Glutamatergic neuron (in vitro differentiated cells): ENCODE measurements around the gene CLDND2. TPM values are rescaled to one million over a fixed set of nuclear protein-coding genes. Genes with fewer than 3 reads are reported as not detected.
A peak's percentile ranks its signal among the peaks of the same experiment; 100 is the strongest.
"Not testable (repeated sequence)": the region's sequence is repeated elsewhere in the genome, so short reads cannot be mapped to it uniquely, and the experiment has no call there.

Experiments used
- DNase-seq: peaks from one replicate; pipeline ENCODE4 v3.0.0; 2022
- H3K27ac Mint-ChIP-seq: one replicate; pipeline ENCODE4 v1.8.0; 2020; ENCODE audit warnings: mild to moderate bottlenecking, mixed read lengths, inconsistent platforms; ENCODE audit not compliant: unreplicated experiment
- H3K27me3 Mint-ChIP-seq: one replicate; pipeline ENCODE4 v1.8.0; 2020; ENCODE audit warnings: mild to moderate bottlenecking, moderate library complexity, mixed read lengths, inconsistent platforms; ENCODE audit not compliant: unreplicated experiment
- H3K36me3 Mint-ChIP-seq: one replicate; pipeline ENCODE4 v1.8.0; 2020; ENCODE audit warnings: mild to moderate bottlenecking, mixed read lengths, inconsistent platforms; ENCODE audit not compliant: unreplicated experiment
- H3K4me1 Mint-ChIP-seq: one replicate; pipeline ENCODE4 v1.8.0; 2020; ENCODE audit warnings: mild to moderate bottlenecking, low read depth, mixed read lengths, inconsistent platforms; ENCODE audit not compliant: unreplicated experiment
- H3K4me3 Mint-ChIP-seq: one replicate; pipeline ENCODE4 v1.8.0; 2020; ENCODE audit warnings: mild to moderate bottlenecking, mixed read lengths, inconsistent platforms; ENCODE audit not compliant: unreplicated experiment
- H3K9me3 Mint-ChIP-seq: one replicate; pipeline ENCODE4 v1.8.0; 2020; ENCODE audit warnings: mild to moderate bottlenecking, moderate library complexity, mixed read lengths, inconsistent platforms; ENCODE audit not compliant: unreplicated experiment
- long read RNA-seq: library from polyadenylated mRNA; unstranded; transcript quantifications from one replicate; pipeline ENCODE4 v2.0.0, GENCODE V29; 2020; ENCODE audit not compliant: unreplicated experiment
- total RNA-seq: library from RNA; stranded (reverse); fragmentation: NEBNext Ultra II Directional; extraction: Animal tissue kit (Norgen Biotek cat#: 25700); gene quantifications from one replicate; pipeline ENCODE4 v1.2.1, GENCODE V29; 2021; ENCODE audit not compliant: unreplicated experiment
- TF ChIP-seq, protein P1 (sequence below): fragments of 200-600 bp; sonication (generic); IDR thresholded peaks from one replicate; pipeline ENCODE4 v1.5.0; 2021; ENCODE audit not compliant: partially characterized antibody, unreplicated experiment

The CLDND2 gene
- not detected for total RNA-seq
- long read RNA-seq = 0 reads

DNA sequence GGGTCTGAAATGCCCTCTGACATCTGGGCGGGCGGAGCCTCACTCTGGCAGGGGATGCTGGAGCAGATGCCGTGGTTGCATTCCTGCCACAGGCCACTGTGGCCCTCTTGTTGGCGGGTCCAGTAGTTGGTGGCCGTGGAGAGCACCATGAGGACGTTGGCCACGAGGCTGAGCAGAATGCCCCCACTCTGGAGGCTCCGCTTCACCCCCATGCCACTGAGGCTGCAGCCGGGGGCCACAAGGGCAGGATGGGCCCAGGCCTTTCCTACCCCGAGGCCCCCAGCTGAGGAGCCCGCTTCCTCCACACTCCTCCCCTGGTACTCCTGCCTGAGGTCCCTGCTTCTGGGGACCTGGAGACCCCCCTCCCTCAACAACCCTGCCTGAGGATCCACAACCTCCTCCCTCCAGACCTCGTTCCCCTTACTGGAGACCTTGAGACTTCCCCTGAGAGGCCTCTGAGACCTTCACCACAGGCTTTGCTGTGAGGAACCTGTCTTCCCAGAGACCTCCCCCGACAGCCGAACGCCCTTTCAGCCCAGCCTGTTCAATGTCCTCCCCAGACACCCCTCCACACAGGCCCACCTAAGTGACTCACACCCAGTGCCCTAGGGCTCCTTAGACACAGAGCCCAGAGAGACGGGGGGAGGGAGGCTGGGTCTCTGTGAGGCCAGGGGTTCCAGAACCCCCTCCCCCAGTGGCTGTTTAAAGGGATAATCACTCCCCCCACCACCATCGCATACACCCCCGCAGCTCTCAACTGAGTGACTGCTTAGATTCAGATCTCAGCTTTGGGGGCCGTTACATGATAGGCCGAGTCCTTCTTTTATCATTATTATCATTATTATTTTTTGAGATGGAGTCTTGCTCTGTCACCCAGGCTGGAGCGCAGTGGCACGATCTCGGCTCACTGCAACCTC is at the start of gene CLDND2:
TSS of gene CLDND2 (minus strand) at position 638 of the 917 bp plus-strand sequence. CDS start at position 212, 426 bp downstream.
- peak within 1 kb of the TSS; percentile 96 for H3K27ac Mint-ChIP-seq
- peaks cover 18% of the 10 kb centered on the region for H3K27me3 Mint-ChIP-seq
- H3K4me1 Mint-ChIP-seq = peaks cover 5% of the 10 kb centered on the region
- TF ChIP-seq, protein P1, sequence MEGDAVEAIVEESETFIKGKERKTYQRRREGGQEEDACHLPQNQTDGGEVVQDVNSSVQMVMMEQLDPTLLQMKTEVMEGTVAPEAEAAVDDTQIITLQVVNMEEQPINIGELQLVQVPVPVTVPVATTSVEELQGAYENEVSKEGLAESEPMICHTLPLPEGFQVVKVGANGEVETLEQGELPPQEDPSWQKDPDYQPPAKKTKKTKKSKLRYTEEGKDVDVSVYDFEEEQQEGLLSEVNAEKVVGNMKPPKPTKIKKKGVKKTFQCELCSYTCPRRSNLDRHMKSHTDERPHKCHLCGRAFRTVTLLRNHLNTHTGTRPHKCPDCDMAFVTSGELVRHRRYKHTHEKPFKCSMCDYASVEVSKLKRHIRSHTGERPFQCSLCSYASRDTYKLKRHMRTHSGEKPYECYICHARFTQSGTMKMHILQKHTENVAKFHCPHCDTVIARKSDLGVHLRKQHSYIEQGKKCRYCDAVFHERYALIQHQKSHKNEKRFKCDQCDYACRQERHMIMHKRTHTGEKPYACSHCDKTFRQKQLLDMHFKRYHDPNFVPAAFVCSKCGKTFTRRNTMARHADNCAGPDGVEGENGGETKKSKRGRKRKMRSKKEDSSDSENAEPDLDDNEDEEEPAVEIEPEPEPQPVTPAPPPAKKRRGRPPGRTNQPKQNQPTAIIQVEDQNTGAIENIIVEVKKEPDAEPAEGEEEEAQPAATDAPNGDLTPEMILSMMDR = no peak
- H3K36me3 Mint-ChIP-seq = no peaks in the 10 kb centered on the region
- H3K9me3 Mint-ChIP-seq = peaks cover 22% of the 10 kb centered on the region
- peak within 1 kb of the TSS; percentile 97 for H3K4me3 Mint-ChIP-seq
- no peak for DNase-seq

DNA sequence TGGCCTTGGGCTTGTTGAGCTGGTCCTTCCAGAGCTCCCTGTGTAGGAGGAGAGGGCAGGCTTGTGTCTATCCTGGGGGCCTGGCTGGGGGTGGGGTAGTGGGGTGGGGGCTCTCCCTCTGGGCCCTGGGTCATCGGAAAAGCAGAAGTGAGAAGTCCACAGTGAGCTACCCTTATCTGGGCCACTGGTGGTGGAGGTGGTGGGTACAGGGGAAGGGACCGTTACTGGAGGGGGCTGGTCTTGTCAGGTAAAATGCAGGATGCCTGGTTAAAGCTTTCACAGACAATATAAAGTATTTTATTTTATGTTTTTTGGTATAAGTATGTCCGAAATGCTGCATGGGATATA is 49.0 kb upstream of the CLDND2 start:
- Mint-ChIP-seq H3K4me3 (no peak overlapping the region), H3K27me3 (peaks cover 4% of the 10 kb centered on the region), H3K27ac (no peak overlapping the region), H3K36me3 (no peaks in the 10 kb centered on the region), H3K9me3 (peaks cover 3% of the 10 kb centered on the region), H3K4me1 (no peaks in the 10 kb centered on the region)
- TF ChIP-seq, protein P1 = no peak
- no peak for DNase-seq

GRCh38 chr19:51417107-51417809 is 48.5 kb upstream of the CLDND2 start, which contains the start of gene SIGLEC10:
TSS of gene SIGLEC10 (minus strand) at chr19:51417642. CDS start at chr19:51417581, 61 bp downstream.
- H3K36me3 Mint-ChIP-seq = no peaks in the 10 kb centered on the region
- TF ChIP-seq, protein P1 = no peak
- no peak within 1 kb of the TSS for H3K4me3 Mint-ChIP-seq
- no peak within 1 kb of the TSS for H3K27ac Mint-ChIP-seq
- no peak for DNase-seq
- H3K9me3 Mint-ChIP-seq = peaks cover under 1% of the 10 kb centered on the region
- no peaks in the 10 kb centered on the region for H3K4me1 Mint-ChIP-seq
- peaks cover 2% of the 10 kb centered on the region for H3K27me3 Mint-ChIP-seq

GRCh38 chr19:51416422-51416821 is 47.6 kb upstream of the CLDND2 start:
- not testable (repeated sequence) for H3K9me3 Mint-ChIP-seq, H3K4me3 Mint-ChIP-seq, H3K4me1 Mint-ChIP-seq, H3K36me3 Mint-ChIP-seq, H3K27ac Mint-ChIP-seq, H3K27me3 Mint-ChIP-seq, DNase-seq

GRCh38 chr19:51415187-51415586 is 46.4 kb upstream of the CLDND2 start:
- Mint-ChIP-seq H3K36me3 (no peaks in the 10 kb centered on the region), H3K4me1 (no peaks in the 10 kb centered on the region), H3K27ac (no peak overlapping the region), H3K9me3 (no peaks in the 10 kb centered on the region), H3K27me3 (peaks cover 4% of the 10 kb centered on the region), H3K4me3 (no peak overlapping the region)
- no peak for DNase-seq
- TF ChIP-seq, protein P1 = no peak
